Jurkat, Clone E6-1 (cell line): Measurements from ENCODE around the gene FLG. TPM values are rescaled to one million over a fixed set of nuclear protein-coding genes. Genes with fewer than 3 reads are reported as not detected.
A peak's percentile ranks its signal among the peaks of the same experiment; 100 is the strongest.
"Not testable (repeated sequence)": the region's sequence is repeated elsewhere in the genome, so short reads cannot be mapped to it uniquely, and the experiment has no call there.

Experiments
- DNase-seq: peaks from one replicate; pipeline ENCODE4 v3.0.0-alpha.2; 2011; ENCODE audit warnings: low read depth, low spot score
- H3K4me3 ChIP-seq: 2 replicates; pipeline ENCODE4 v1.5.1; 2011; ENCODE audit warnings: mild to moderate bottlenecking, low read length, control low read depth, moderate library complexity
- polyA plus RNA-seq: library from polyadenylated mRNA; unstranded; fragments of >200 nt; gene quantifications from one replicate; pipeline ENCODE4 v1.2.1, GENCODE V29; 2012; ENCODE audit warnings: missing spikeins; ENCODE audit not compliant: insufficient read length, insufficient read depth

Gene FLG
- polyA plus RNA-seq: not detected

- no peak within 1 kb of the TSS for H3K4me3 ChIP-seq
- no peak for DNase-seq
Observed at GRCh38 chr1:152325111-152325510, at the start of gene FLG. Gene FLG, minus strand, starts transcription at chr1:152325239. Its CDS starts 9,783 bp downstream, at chr1:152315456.

- DNase-seq: no peak
- no peak overlapping the region for H3K4me3 ChIP-seq
Observed at GRCh38 chr1:152374451-152374850, 49.4 kb upstream of the FLG start.

DNA sequence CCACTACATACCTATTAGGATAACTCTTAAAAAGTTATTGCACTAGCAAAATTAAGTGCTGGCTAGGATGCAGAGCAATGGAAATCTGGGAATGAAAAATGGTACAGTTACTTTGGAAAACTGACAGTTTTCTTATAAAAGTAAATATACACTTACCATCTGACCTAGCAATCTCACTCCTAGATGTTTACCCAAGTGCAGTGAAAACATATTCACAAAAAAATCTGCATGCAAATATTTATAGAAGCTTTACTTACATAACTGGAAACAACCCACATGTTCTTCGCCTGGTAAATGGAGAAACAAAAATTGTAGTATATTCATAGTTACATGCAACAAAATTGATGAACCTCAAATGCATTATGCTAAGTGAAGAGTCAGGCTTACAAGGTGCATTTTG lies 47.6 kb upstream of the FLG start:
- no peak for DNase-seq
- no peak overlapping the region for H3K4me3 ChIP-seq

DNA sequence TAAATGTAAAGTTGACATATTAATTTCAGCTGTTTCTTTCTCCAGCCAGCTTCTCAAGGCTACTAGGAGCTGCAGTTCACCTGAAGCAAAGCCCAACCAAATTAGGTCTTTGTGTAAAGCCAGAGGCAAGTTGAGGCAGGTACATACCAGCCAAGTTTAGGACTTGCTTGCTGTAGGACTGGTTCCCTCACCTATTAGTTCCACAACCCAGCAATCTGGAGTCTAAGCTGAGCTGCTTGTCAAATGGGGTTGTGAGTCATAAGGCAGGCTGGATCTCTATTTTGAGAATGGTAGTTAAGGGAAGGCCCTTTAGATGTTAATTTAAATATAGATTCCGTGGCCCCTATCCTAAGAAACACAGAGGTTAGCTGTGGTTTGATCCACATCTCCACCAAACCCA lies 42.4 kb upstream of the FLG start:
- no peak overlapping the region for H3K4me3 ChIP-seq
- DNase-seq: no peak

- H3K4me3 ChIP-seq: no peak within 1 kb of the TSS
Observed at GRCh38 chr1:152359906-152360305, 34.9 kb upstream of the FLG start, which contains the start of gene FLG2. Gene FLG2, minus strand, starts transcription at chr1:152360006. Its CDS starts 1,122 bp downstream, at chr1:152358884.

DNA sequence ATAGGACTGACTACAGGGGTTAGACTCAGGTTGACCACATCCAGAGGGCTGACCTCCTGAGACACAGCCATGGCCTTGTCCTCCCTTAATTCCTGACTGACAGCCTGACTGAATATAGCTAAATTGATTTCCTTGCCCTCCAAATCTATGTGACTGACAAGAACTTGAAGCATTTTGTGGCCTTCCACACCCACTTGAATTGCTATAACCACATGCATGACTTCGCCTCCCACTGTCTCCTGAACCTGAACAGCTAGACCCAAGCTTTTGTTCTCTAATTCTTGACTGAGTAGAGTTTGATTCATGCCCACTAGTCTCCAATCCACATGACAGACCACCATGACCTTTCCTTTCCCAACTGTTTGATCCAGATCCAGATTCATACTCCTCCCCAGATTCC lies 31.7 kb upstream of the FLG start:
- no peak for DNase-seq
- no peak overlapping the region for H3K4me3 ChIP-seq

More at GRCh38 chr1:152359906-152360305, 34.9 kb upstream of the FLG start, which contains the start of gene FLG2:
- no peak for DNase-seq

- H3K4me3 ChIP-seq: no peak overlapping the region
- DNase-seq: peak; percentile 91
Observed at GRCh38 chr1:152349611-152350010, 24.6 kb upstream of the FLG start.

GRCh38 chr1:152348447-152348846 lies 23.4 kb upstream of the FLG start:
- peak; percentile 26 for DNase-seq
- no peak overlapping the region for H3K4me3 ChIP-seq

GRCh38 chr1:152347116-152347728 lies 22.2 kb upstream of the FLG start:
- no peak overlapping the region for H3K4me3 ChIP-seq
- DNase-seq: peak; percentile 64

DNA sequence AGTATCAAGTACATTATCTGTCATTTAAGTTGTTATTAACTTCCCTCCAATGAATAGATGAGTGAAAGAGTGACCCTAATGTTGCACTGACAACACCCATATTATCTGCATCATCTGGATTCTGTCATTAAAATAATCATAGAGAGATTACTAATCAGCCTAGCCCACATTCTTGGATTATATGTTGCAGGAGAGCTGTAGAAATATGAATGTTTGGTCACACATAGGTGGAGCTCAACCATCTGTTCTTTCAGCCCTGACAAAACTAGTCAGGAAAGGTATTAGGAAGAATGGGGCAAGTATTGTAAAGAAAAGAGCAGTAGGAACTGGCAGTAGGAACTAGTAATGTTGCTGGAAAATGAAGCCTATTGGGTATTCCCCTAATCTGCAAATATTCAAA lies 19.4 kb upstream of the FLG start:
- no peak for DNase-seq
- H3K4me3 ChIP-seq: no peak overlapping the region

- no peak for DNase-seq
- H3K4me3 ChIP-seq: no peak overlapping the region
Observed at GRCh38 chr1:152343006-152343405, 18.0 kb upstream of the FLG start.

GRCh38 chr1:152335399-152335798 lies 10.4 kb upstream of the FLG start:
- H3K4me3 ChIP-seq: no peak overlapping the region
- DNase-seq: no peak

GRCh38 chr1:152328801-152329391 lies 3.9 kb upstream of the FLG start:
- H3K4me3 ChIP-seq: no peak overlapping the region
- DNase-seq: no peak

GRCh38 chr1:152313970-152314369 lies 11.1 kb downstream of the FLG start:
- no peak for DNase-seq
- H3K4me3 ChIP-seq: no peak overlapping the region

- no peak for DNase-seq
- no peak overlapping the region for H3K4me3 ChIP-seq
Observed at GRCh38 chr1:152313319-152313801, 11.7 kb downstream of the FLG start.

DNA sequence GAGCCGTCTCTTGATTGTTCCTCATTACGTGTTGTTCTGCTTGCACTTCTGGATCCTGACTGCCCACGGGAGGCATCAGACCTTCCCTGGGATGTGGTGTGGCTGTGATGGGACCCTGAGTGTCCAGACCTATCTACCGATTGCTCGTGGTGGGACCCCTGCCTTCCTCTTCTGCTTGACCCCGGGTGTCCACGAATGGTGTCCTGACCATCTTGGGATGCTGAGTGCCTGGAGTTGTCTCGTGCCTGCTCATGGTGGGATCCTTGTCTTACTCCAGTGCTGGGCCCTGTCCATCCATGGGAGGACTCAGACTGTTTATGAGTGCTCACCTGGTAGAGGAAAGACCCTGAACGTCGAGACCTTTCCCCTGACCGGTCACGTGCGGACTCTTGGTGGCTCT lies 12.9 kb downstream of the FLG start:
- not testable (repeated sequence) for DNase-seq, H3K4me3 ChIP-seq

DNA sequence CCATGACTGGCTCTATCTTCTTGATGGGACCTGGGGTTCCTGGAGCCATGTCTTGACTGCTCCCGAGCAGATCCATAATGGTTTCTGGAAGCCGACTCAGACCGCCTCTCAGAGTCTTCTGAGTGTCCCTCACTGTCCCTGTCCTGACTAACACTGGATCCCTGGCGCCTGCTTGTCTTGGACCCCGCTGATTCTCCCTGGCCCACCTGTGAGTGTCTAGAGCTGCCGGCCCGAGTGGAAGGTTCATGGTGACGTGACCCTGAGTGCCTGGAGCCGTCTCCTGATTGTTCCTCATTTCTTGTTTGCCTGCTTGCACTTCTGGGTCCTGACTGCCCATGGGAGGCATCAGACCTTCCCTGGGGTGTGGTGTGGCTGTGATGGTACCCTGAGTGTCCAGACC lies 15.1 kb downstream of the FLG start:
- H3K4me3 ChIP-seq: no peak overlapping the region
- no peak for DNase-seq

- DNase-seq, H3K4me3 ChIP-seq: not testable (repeated sequence)
Observed at GRCh38 chr1:152309320-152309901, 15.6 kb downstream of the FLG start.

DNA sequence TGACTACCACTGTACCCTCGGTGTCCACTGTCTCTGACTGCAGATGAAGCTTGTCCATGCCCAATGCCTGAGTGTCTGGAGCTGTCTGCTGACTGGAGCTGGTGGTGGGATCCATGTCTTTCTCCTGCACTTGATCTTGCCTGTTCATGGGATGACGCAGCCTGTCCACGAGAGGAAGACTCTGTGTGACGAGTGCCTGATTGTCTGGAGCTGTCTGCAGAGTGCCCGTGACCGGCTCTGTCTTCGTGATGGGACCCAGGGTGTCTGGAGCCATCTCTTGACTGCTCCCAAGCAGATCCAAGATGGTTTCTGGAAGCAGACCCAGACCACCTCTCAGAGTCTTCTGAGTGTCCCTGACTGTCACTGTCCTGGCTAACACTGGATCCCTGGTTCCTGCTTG lies 16.3 kb downstream of the FLG start:
- DNase-seq, H3K4me3 ChIP-seq: not testable (repeated sequence)

DNA sequence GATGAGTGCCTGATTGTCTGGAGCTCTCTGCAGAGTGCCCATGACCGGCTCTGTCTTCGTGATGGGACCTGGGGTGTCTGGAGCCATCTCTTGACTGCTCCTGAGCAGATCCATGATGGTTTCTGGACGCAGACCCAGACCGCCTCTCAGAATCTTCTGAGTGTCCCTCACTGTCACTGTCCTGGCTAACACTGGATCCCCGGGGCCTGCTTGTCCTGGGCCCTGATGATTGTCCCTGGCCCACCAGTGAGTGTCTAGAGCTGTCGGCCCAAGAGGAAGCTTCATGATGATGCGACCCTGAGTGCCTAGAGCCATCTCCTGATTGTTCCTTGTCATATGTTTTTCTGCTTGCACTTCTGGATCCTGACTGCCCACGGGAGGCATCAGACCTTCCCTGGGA lies 17.1 kb downstream of the FLG start:
- not testable (repeated sequence) for H3K4me3 ChIP-seq, DNase-seq
